HCT116 (cell line): ENCODE data around the gene LSP1. TPM values are rescaled to one million over a fixed set of nuclear protein-coding genes. Genes with fewer than 3 reads are reported as not detected.

Experiments
- ATAC-seq: fragments of 200-7000 bp; cut with Tn5 transposase; 2 replicates; pipeline ENCODE4 v1.9.1; 2020; ENCODE audit warnings: mild to moderate bottlenecking, moderate library complexity
- BruUV-seq: library from RNA; stranded (reverse); fragments of 400-500 nt; replicated peaks from 2 replicates; lab custom pipeline; 2021; lab: Mats Ljungman, UMichigan
- CTCF ChIA-PET: fragments of 300-600 bp; sonication (Branson Sonifier 250); formaldehyde crosslinking; loops from one replicate; lab custom pipeline; 2021; ENCODE audit warnings: antibody characterized with exemption; lab: Charles Lee
- POLR2A ChIA-PET: fragments of 300-600, 350-600 bp; sonication (Branson Sonifier 250); formaldehyde crosslinking; loops from one replicate; lab custom pipeline; 2021; ENCODE audit warnings: antibody characterized with exemption; lab: Charles Lee
- RAD21 ChIA-PET, 2 experiments: fragments of 300-600 bp; sonication (Branson Sonifier 250); formaldehyde crosslinking; loops; one replicate each; lab custom pipeline; 2023; ENCODE audit warnings: low total read pairs in 2 of 2; ENCODE audit not compliant: uncharacterized antibody in 2 of 2, unreplicated experiment in 2 of 2, low non-redundant PET in 1 of 2; lab: Charles Lee
- DNase-seq: peaks from one replicate; pipeline ENCODE4 v3.0.0-alpha.2; 2010; ENCODE audit warnings: low read depth, low spot score
- H2AFZ ChIP-seq: fragments of 200-600 bp; shearing (Covaris generic), sonication (generic); 2 replicates; pipeline ENCODE4 v1.6.1; 2017; ENCODE audit warnings: low read depth, mixed run types, mixed read lengths, antibody characterized with exemption, low read length; ENCODE audit not compliant: poor library complexity, severe bottlenecking
- H3K27ac ChIP-seq: 2 replicates; pipeline ENCODE4 v1.5.1; 2012; ENCODE audit warnings: low read depth, low read length
- H3K27me3 ChIP-seq: fragments of 200-600 bp; sonication (generic); 2 replicates; pipeline ENCODE4 v1.6.1; 2016; ENCODE audit warnings: mixed run types, low read length, mixed read lengths; ENCODE audit not compliant: insufficient read depth
- H3K36me3 ChIP-seq, 2 experiments: fragments of 200-500 bp in 1 of 2; fragments of 200-600 bp in 1 of 2; sonication (Bioruptor generic) in 1 of 2; sonication (generic) in 1 of 2; 2 replicates each; pipeline versions ENCODE4 v1.5.1 to v1.6.1; 2014 to 2016; ENCODE audit warnings: low read length in 2 of 2, inconsistent platforms in 1 of 2, mixed read lengths in 1 of 2, mixed run types in 1 of 2; ENCODE audit not compliant: insufficient read depth in 2 of 2, control insufficient read depth in 1 of 2
- H3K4me1 ChIP-seq, 2 experiments: fragments of 200-600 bp in 1 of 2; sonication (generic) in 1 of 2; 2 replicates each; pipeline versions ENCODE4 v1.5.1 to v1.6.1; 2012 to 2017; ENCODE audit warnings: low read length in 2 of 2, inconsistent platforms in 1 of 2, mild to moderate bottlenecking in 1 of 2, mixed read lengths in 1 of 2, mixed run types in 1 of 2, moderate library complexity in 1 of 2; ENCODE audit not compliant: insufficient read depth in 2 of 2, control insufficient read depth in 1 of 2
- H3K4me2 ChIP-seq: fragments of 200-600 bp; sonication (generic); 2 replicates; pipeline ENCODE4 v1.6.1; 2017; ENCODE audit warnings: mixed run types, low read length, mixed read lengths
- H3K4me3 ChIP-seq, 2 experiments: fragments of 200-600 bp in 1 of 2; sonication (generic) in 1 of 2; replicated peaks in 1 of 2; 2 replicates each; pipeline ENCODE4 v1.5.1; 2011 to 2016; ENCODE audit warnings: low read length in 2 of 2, control low read depth in 1 of 2, low read depth in 1 of 2, mild to moderate bottlenecking in 1 of 2, mixed read lengths in 1 of 2, mixed run types in 1 of 2
- H3K79me2 ChIP-seq: fragments of 200-600 bp; sonication (generic); 2 replicates; pipeline ENCODE4 v1.6.1; 2017; ENCODE audit warnings: mild to moderate bottlenecking, mixed run types, low read length, moderate library complexity, mixed read lengths; ENCODE audit not compliant: insufficient read depth
- H3K9ac ChIP-seq: fragments of 200-600 bp; sonication (generic); 2 replicates; pipeline ENCODE4 v1.6.1; 2016; ENCODE audit warnings: low read length, mixed read lengths
- H3K9me2 ChIP-seq: fragments of 200-600 bp; sonication (generic), shearing (Covaris generic); 2 replicates; pipeline ENCODE4 v1.6.1; 2017; ENCODE audit warnings: mixed run types, mild to moderate bottlenecking, moderate library complexity; ENCODE audit not compliant: insufficient read depth
- H3K9me3 ChIP-seq, 2 experiments: fragments of 200-500 bp in 1 of 2; fragments of 200-600 bp in 1 of 2; sonication (Bioruptor generic) in 1 of 2; sonication (generic) in 1 of 2; 2 replicates each; pipeline ENCODE4 v1.6.1; 2014 to 2017; ENCODE audit warnings: low read length in 2 of 2, mixed read lengths in 2 of 2, inconsistent platforms in 1 of 2, low read depth in 1 of 2, mild to moderate bottlenecking in 1 of 2, mixed run types in 1 of 2, moderate library complexity in 1 of 2; ENCODE audit not compliant: control insufficient read depth in 1 of 2, insufficient read depth in 1 of 2
- H4K20me1 ChIP-seq: fragments of 200-600 bp; sonication (generic), shearing (Covaris generic); 2 replicates; pipeline ENCODE4 v1.6.1; 2017; ENCODE audit warnings: mixed run types, mild to moderate bottlenecking, moderate library complexity; ENCODE audit not compliant: insufficient read depth
- CTCF ChIP-seq, 3 experiments: fragments of 200-600 bp in 1 of 3; sonication (generic) in 1 of 3; IDR thresholded peaks in 2 of 3; conservative IDR thresholded peaks in 1 of 3; 2 replicates each; pipeline ENCODE4 v1.5.1; 2012 to 2017; ENCODE audit warnings: low read depth in 2 of 3, low read length in 2 of 3, antibody characterized with exemption in 1 of 3, borderline replicate concordance in 1 of 3, control low read depth in 1 of 3, mild to moderate bottlenecking in 1 of 3, mixed read lengths in 1 of 3, mixed run types in 1 of 3, moderate library complexity in 1 of 3; ENCODE audit not compliant: insufficient read depth in 1 of 3
- EGR1 ChIP-seq: IDR thresholded peaks from 2 replicates; pipeline ENCODE4 v1.6.1; 2012; ENCODE audit warnings: low read depth
- ELF1 ChIP-seq: IDR thresholded peaks from 2 replicates; pipeline ENCODE4 v1.6.1; 2012; ENCODE audit warnings: low read depth, borderline replicate concordance
- EZH2 ChIP-seq: fragments of 200-600 bp; sonication (generic); IDR thresholded peaks from 2 replicates; pipeline ENCODE4 v1.6.1; 2017; ENCODE audit warnings: antibody characterized with exemption, mixed run types
- MAX ChIP-seq: IDR thresholded peaks from 2 replicates; pipeline ENCODE4 v1.6.1; 2012
- POLR2A ChIP-seq: IDR thresholded peaks from 2 replicates; pipeline ENCODE4 v1.7.0; 2011; ENCODE audit warnings: borderline replicate concordance; ENCODE audit not compliant: insufficient read depth, insufficient read length; ENCODE audit errors: extremely low read depth
- POLR2AphosphoS5 ChIP-seq: IDR thresholded peaks from 2 replicates; pipeline ENCODE4 v1.6.1; 2011; ENCODE audit warnings: mild to moderate bottlenecking, low read depth, low read length, moderate library complexity
- RAD21 ChIP-seq: IDR thresholded peaks from 2 replicates; pipeline ENCODE4 v1.6.1; 2012; ENCODE audit warnings: low read depth, mild to moderate bottlenecking
- REST ChIP-seq: IDR thresholded peaks from 2 replicates; pipeline ENCODE4 v1.6.1; 2012; ENCODE audit warnings: low read depth
- SIN3A ChIP-seq: IDR thresholded peaks from 2 replicates; pipeline ENCODE4 v1.6.1; 2012; ENCODE audit warnings: low read depth
- SP1 ChIP-seq: IDR thresholded peaks from 2 replicates; pipeline ENCODE4 v1.6.1; 2012; ENCODE audit warnings: low read depth
- SRF ChIP-seq: IDR thresholded peaks from 2 replicates; pipeline ENCODE4 v1.6.1; 2012; ENCODE audit warnings: low read depth
- YY1 ChIP-seq: IDR thresholded peaks from 2 replicates; pipeline ENCODE4 v1.6.1; 2011; ENCODE audit warnings: low read length, low read depth, moderate library complexity, mild to moderate bottlenecking; ENCODE audit not compliant: insufficient replicate concordance; ENCODE audit errors: extremely low read depth
- ZNF274 ChIP-seq: fragments of 200-500 bp; sonication (Bioruptor generic); IDR thresholded peaks from 2 replicates; pipeline ENCODE4 v1.6.1; 2014; ENCODE audit warnings: mild to moderate bottlenecking, low read depth, low read length, inconsistent platforms
- intact Hi-C: fragments of 100-400 bp; cut with micrococcal nuclease; formaldehyde crosslinking; loops from 2 replicates; pipeline ENCODE4 v1.10.0; 2022
- total RNA-seq: library from RNA; stranded (reverse); gene quantifications from one replicate; pipeline ENCODE4 v1.2.1, GENCODE V29; 2021; ENCODE audit not compliant: unreplicated experiment

LSP1 gene
- total RNA-seq, 1 experiment from 2014 or later = 1.3 TPM

GRCh38 chr11:1888347-1888753 is 35.5 kb downstream of the LSP1 start (continued):
- TF ChIP-seq YY1 (no peak), ELF1 (no peak), SRF (no peak), POLR2A (no peak), EGR1 (no peak), SP1 (no peak)

- TF ChIP-seq MAX (no peak), ZNF274 (no peak)
- peaks cover 8% of the 10 kb centered on the region; the same call in 1 of the 2 replicates for H3K27me3 ChIP-seq
- RAD21 ChIA-PET = no interaction called here
- no peaks in the 10 kb centered on the region for H3K4me1 ChIP-seq
- H3K36me3 ChIP-seq = no peaks in the 10 kb centered on the region
- H3K9me3 ChIP-seq = no peaks in the 10 kb centered on the region
- H3K79me2 ChIP-seq = no peaks in the 10 kb centered on the region
- CTCF ChIA-PET = interaction anchor here (0.9 kb wide), 1 partner anchor 262 kb away, joined by 3 read pairs; no protein-coding TSS in a partner anchor
- intact Hi-C loops = no loop called here
- ATAC-seq (no peak), DNase-seq (no peak)
- H3K4me2 ChIP-seq = no peak overlapping the region
- no peak overlapping the region for H3K27ac ChIP-seq
- H2AFZ ChIP-seq = no peak overlapping the region
- H4K20me1 ChIP-seq = no peaks in the 10 kb centered on the region
- no TSS peak for BruUV-seq
- H3K9me2 ChIP-seq = no peaks in the 10 kb centered on the region
- H3K4me3 ChIP-seq = no peak overlapping the region
- no peak overlapping the region for H3K9ac ChIP-seq
- POLR2A ChIA-PET = no interaction called here
These were observed 35.9 kb downstream of the LSP1 start for GRCh38 chr11:1888811-1889210.

GRCh38 chr11:1889224-1889930 is 36.5 kb downstream of the LSP1 start:
- H4K20me1 ChIP-seq = no peaks in the 10 kb centered on the region
- H3K27ac ChIP-seq = no peak overlapping the region
- ChIA-PET POLR2A (no interaction called here), CTCF (interaction anchor here (0.9 kb wide), 1 partner anchor 262 kb away, joined by 3 read pairs; no protein-coding TSS in a partner anchor), RAD21 (no interaction called here)
- no peaks in the 10 kb centered on the region for H3K4me1 ChIP-seq
- BruUV-seq = no TSS peak
- DNase-seq (no peak), ATAC-seq (no peak)
- H3K79me2 ChIP-seq = no peaks in the 10 kb centered on the region
- intact Hi-C loops = no loop called here
- no peak overlapping the region for H3K4me3 ChIP-seq
- no peak overlapping the region for H2AFZ ChIP-seq
- H3K4me2 ChIP-seq = no peak overlapping the region
- peaks cover 8% of the 10 kb centered on the region; the same call in 1 of the 2 replicates for H3K27me3 ChIP-seq
- no peaks in the 10 kb centered on the region for H3K9me3 ChIP-seq
- no peaks in the 10 kb centered on the region for H3K36me3 ChIP-seq
- H3K9ac ChIP-seq = no peak overlapping the region
- H3K9me2 ChIP-seq = no peaks in the 10 kb centered on the region
- no peak for TF ChIP-seq SRF
- TF ChIP-seq POLR2AphosphoS5 = no peak
- TF ChIP-seq RAD21 = no peak
- no peak for TF ChIP-seq REST
- no peak for TF ChIP-seq EZH2
- no peak for TF ChIP-seq CTCF (IDR thresholded peaks at IDR 0.05 in 2 of 3, conservative IDR thresholded peaks at IDR 0.05 in 1 of 3; ENCODE audit: borderline replicate concordance in 1 of 3, insufficient read depth in 1 of 3, low read depth in 2 of 3, low read length in 2 of 3)
- no peak for TF ChIP-seq SIN3A
